HG02798 (cell line): ENCODE measurements around the gene LRRC26.

Experiments used
- ATAC-seq: cut with Tn5 transposase; IDR thresholded peaks from one replicate; pipeline ENCODE4 v1.9.1; 2021; ENCODE audit warnings: mild to moderate bottlenecking; ENCODE audit not compliant: unreplicated experiment, poor library complexity

Gene LRRC26

GRCh38 chr9:137157618-137158415, 12.0 kb downstream of the LRRC26 start:
- no peak for ATAC-seq

DNA sequence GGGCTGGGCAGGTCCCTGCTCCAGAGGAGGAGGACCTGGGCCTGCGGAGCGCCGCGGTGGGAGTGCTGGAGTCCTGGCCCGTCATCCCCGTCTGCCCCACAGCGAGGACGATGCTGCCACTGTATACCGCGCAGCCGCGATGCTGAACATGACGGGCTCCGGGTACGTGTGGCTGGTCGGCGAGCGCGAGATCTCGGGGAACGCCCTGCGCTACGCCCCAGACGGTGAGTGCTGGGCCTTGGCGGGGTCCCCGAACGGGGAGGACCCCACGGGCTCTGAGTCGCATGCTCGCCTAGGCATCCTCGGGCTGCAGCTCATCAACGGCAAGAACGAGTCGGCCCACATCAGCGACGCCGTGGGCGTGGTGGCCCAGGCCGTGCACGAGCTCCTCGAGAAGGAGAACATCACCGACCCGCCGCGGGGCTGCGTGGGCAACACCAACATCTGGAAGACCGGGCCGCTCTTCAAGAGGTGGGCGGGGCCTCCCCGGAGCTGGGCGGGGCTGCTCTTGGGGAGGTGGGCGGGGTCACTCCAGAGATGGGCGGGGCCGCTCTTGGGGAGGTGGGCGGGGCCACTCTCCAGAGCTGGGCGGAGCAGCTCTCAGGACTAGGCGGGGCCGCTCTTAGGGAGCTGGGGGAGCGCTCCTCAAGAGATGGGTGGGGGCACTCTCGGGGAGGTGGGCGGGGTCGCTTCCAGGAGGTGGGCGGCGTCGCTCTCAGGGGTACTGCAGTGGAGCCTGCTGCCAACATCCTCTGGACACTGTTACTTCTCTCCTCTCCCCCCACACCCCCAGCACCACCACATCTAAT, 13.1 kb downstream of the LRRC26 start:
- peak; percentile 34 for ATAC-seq

DNA sequence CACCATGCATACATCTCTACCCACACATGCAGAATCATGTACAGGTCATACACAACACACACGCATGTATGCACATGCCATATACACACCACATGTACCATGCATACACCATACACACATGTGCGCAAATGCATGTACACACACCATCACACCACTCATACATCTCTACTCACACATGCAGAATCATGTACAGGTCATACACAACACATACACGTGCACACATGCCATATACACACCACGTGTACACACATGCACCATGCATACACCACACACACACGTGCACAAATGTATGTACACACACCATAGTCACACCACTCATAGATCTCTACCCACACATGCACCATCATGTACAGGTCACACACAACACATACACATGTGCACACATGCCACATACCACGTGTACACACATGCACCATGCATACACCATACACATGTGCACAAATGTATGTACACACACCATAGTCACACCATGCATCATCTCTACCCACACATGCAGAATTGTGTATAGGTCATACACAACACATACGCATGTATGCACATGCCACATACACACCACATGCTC, 16.9 kb downstream of the LRRC26 start:
- no peak for ATAC-seq

GRCh38 chr9:137150617-137151457, 19.0 kb downstream of the LRRC26 start:
- peak; percentile 61 for ATAC-seq

DNA sequence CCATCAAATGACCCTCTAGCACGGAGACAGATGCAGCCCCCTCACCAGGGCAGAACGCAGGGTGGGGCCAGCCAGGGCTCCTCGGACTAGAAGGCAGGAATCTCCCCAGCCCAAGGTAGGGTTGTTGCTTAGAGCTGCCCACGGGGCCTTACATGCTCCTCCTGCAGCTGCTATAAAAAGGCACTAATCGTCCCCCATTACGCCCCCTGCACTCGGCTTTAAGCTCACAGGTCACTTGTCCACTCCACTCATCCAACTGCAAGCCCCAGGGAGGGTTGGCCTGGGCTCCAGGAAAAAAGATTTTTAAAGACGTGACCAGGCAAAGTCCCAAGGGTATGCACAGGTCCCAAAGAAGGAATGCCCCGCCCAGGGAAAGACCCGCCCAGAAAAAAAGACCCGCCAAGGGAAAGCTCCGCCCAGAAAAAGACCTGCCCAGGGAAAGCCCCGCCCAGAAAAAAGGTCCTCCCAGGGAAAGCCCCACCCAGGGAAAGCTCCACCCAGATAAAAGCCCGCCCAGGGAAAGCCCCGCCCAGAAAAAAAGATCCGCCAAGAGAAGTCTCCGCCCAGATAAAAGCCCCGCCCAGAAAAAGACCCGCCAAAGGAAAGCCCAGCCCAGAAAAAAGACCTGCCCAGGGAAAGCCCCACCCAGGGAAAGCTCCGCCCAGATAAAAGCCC, 19.8 kb downstream of the LRRC26 start:
- ATAC-seq = peak; percentile 19

GRCh38 chr9:137149363-137149762, 20.5 kb downstream of the LRRC26 start:
- ATAC-seq = no peak

- no peak for ATAC-seq
These were observed 21.2 kb downstream of the LRRC26 start for GRCh38 chr9:137148661-137149060.

GRCh38 chr9:137148242-137148641, 21.6 kb downstream of the LRRC26 start:
- ATAC-seq = no peak

GRCh38 chr9:137147793-137148160, 22.1 kb downstream of the LRRC26 start:
- no peak for ATAC-seq

DNA sequence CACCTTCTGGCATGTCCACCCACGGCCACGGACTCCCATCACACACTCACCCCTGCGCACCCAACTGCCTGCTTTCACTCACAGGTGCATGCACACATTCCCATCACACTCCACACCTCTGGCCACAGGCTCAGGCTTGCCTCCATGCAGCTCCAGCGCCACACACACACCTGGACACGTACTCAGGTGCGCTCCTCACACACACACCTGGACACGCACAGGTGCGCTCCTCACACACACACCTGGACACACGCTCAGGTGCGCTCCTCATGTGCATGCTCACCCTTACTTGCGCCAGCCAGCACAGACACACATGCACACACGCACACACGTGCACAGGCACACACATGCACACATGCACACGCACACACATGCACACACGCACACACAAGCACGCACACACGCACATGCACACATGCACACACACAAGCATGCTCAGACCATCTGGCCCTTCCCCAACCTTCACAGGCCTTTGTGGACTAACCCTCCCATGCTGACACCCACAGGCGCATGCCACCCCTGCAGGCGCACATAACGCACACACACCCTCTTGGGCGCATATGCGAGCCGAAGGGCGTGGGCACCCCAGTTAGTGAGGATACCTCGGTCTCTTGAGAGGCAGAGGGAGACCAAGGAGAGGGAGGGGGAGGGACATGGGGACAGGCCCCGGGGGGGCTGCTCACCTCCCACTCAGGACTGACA, 22.6 kb downstream of the LRRC26 start:
- ATAC-seq = no peak

DNA sequence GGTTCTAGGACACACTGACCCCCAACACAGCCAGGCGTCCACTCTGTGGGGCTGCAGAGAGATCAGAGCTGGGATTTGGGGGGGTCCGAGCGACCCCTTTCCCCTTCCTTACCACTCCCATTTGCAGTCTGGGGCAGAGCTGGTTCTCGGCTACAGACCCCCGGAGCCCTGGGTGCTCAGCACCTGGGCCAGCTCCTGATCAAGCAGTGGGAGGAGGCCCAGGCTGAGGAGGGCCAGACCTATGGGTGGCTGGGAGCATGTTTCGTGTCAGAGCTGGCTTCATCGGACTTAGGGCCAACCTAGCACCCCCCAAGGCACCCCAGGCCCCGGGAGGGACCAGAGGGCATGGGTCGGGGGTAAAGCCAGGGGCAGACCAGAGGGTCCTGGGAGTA, 23.3 kb downstream of the LRRC26 start:
- no peak for ATAC-seq

DNA sequence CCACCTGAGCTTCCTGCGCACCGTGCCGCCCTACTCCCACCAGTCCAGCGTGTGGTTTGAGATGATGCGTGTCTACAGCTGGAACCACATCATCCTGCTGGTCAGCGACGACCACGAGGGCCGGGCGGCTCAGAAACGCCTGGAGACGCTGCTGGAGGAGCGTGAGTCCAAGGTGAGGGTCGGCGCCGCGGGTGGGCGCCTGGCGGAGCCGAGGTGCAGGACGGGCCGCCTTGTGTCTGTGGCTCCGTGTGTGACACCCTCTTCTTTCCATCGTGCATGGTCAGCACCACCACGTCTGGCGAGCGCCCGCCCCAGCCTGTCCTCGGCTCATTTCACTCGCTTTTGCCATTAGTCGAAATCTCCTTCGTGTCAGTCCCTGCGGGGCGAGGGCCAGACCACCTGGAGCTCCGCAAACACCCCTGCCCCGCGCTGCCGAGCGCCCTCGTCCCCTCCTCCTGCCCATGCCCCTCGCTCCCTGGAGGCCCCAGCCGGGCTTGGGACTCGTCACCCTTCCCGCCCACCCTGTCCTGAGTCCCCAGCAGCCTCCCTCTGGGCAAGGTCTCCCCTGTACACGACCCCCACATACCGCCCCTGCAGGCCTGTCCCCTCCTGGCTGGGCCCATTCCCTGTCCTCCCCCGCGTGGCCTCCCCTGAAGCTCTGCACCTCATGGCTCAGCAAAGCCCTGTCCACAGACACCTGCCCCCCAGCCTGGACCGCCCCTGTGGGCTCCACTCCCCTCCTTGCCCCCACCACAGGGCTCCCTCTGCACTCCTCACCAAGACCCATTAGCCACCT, 23.9 kb downstream of the LRRC26 start:
- no peak for ATAC-seq

GRCh38 chr9:137143459-137143858, 26.4 kb downstream of the LRRC26 start:
- ATAC-seq = no peak

DNA sequence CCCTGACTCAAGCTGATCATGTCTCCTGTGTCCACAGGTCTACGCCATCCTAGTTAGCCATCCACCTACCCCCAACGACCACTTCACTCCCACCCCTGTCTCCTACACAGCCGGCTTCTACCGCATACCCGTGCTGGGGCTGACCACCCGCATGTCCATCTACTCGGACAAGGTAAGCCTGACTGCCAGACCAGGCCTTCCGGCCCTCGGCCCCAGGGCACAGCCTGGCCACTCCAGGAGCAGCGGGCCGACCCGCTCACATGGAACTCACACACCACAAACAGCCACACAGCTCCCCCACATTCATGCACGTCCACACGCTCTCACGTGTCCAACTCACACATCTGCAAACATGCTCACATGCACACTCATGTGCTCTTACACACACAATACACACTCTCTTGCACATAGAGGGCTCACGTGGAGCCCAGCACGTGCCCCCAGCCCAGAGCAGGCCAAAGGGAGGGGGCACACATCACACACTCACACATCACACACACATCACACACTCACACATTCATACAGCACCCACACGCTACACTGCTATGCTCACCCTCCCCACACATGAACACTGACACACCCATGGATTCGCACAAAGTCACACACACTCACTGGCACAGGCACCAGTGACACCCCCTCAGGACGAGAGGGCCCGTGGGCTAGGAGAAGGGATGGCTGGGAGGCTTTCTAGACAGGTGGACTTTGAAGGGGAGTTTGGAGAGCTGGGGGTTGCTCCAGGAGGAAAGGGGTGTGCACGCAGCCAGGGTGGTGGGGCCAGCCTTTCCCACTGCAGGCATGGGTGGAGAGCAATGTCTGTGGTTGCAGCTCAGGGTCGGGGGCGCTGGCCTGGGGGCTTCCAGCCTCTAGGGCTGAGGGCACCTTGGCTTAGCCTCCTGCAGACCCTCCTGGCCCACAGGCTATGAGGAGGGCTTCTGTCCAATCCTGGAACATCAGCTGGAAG, 27.6 kb downstream of the LRRC26 start:
- no peak for ATAC-seq

GRCh38 chr9:137141050-137141810, 28.6 kb downstream of the LRRC26 start:
- no peak for ATAC-seq

DNA sequence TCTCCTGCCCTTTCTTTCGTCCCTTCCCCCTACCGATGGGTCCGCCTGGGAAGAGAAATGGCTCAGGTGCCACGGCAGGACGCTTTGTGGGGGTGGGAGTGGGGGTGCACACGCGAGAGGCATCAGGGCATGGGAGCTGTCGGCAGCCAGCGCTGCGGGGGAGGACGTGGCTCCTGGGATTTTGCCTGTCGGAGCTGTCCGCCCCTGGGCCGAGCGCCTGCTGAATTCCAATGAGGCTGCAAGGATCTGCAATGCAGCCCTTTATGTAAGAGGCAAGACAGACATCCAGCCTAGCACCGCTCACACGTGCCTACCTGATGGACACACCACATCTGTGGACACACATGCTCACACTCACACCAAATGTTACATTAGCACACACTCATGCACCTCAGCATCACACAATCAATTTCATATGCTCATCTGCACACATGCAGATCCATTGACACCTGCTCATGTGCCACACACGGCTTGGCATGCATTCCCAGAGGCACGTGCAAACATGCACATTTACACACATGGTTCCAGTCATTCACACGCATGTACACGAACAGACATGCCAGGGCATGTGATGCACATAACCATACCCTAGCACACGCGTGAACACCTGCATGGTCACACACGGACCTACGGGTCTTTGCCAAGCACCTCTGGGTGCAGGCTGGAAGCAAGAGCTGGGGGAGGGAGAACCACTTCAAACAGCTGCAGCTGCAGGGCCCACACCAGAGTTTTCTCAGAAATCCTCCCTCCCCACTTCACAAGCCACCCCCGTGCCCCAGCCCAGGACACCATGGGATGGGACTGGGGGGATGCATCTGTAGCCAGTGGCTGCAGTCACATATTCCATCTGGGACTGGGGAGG, 29.5 kb downstream of the LRRC26 start:
- ATAC-seq = no peak
